Epithelial cell of proximal tubule (primary cell): Measurements from ENCODE around the gene SEMA4F. TPM values are rescaled to one million over a fixed set of nuclear protein-coding genes. Genes with fewer than 3 reads are reported as not detected.
"Not testable (repeated sequence)": the region's sequence is repeated elsewhere in the genome, so short reads cannot be mapped to it uniquely, and the experiment has no call there.

Source experiments
- DNase-seq: peaks from one replicate; pipeline ENCODE4 v3.0.0-alpha.2; 2011; ENCODE audit warnings: low read depth
- H3K4me3 ChIP-seq: 2 replicates; pipeline ENCODE4 v1.5.1; 2011; ENCODE audit warnings: low read depth, mild to moderate bottlenecking, low read length
- total RNA-seq: library from RNA; depleted of rRNA; stranded (reverse); fragments of >200 nt; gene quantifications from 2 replicates; pipeline ENCODE4 v1.2.3, GENCODE V29; 2015
- TF ChIP-seq, protein P1 (sequence below): conservative IDR thresholded peaks from 2 replicates; pipeline ENCODE4 v1.5.1; 2012; ENCODE audit warnings: low read depth, mild to moderate bottlenecking, low read length

The SEMA4F gene
- total RNA-seq, 1 donor from 2014 or later: 13.8 TPM

DNA sequence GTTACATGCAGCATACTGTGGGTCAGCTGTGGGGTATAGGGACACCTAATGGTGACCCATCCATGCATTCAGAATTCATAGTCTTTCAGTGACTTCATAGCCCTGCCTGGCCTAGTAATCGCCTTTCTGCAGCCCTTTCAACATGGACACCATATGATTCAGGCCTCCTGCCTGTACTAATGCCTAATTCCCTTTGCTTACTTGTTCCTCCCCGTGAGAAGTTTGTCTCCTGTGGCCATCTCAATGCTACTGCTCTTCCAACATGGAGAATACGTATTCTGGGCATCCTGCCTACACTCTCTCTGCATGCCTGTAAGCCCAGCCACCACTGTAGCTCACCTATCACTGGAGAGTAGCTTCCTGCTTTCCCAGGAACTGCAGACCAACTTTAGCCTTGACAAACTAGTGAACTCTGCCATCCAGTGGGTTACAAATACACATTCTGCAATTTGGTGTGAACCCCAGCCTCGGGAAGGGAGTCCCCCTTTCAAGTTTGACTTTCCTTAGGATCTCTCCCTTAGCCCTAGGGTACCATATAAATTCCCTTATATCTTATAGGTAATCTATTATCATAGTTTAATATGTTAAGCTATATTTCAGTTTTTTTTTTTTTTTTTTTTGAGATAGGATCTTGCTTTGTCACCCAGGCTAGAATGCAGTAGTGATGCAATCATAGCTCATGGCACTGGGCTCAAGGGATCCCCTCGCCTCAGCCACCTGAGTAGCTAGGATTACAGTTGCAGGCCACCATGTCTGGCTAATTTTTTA, 28.2 kb upstream of the SEMA4F start:
- no peak overlapping the region for H3K4me3 ChIP-seq
- DNase-seq: no peak
- TF ChIP-seq, protein P1, sequence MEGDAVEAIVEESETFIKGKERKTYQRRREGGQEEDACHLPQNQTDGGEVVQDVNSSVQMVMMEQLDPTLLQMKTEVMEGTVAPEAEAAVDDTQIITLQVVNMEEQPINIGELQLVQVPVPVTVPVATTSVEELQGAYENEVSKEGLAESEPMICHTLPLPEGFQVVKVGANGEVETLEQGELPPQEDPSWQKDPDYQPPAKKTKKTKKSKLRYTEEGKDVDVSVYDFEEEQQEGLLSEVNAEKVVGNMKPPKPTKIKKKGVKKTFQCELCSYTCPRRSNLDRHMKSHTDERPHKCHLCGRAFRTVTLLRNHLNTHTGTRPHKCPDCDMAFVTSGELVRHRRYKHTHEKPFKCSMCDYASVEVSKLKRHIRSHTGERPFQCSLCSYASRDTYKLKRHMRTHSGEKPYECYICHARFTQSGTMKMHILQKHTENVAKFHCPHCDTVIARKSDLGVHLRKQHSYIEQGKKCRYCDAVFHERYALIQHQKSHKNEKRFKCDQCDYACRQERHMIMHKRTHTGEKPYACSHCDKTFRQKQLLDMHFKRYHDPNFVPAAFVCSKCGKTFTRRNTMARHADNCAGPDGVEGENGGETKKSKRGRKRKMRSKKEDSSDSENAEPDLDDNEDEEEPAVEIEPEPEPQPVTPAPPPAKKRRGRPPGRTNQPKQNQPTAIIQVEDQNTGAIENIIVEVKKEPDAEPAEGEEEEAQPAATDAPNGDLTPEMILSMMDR: no peak

DNA sequence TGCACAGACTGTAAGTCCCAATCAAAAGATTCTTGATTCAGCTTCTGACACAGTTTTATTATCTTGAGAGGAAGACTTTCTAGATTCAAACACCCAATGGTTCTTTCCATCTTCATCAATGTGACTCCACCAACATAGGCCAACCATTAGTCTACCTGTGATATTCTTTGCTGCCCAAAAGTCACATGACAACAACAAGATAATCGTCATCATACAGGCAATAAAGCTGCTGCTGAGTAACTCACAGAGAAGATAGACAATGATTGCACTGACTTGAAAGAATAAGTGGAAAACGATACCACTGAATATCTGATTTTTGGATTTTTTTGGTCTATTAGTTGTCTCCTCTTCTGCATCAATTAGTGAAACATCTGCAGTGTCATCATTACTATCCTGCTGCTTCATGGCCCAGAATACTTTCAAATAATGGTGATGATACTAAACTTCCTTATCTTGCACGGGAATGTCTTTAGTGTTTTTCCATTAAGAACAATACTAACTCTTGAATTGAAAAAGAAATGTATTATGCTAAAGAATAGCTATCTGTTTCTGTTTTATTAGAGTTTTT, 25.4 kb upstream of the SEMA4F start:
- no peak for DNase-seq
- TF ChIP-seq, protein P1: no peak
- H3K4me3 ChIP-seq: no peak overlapping the region

DNA sequence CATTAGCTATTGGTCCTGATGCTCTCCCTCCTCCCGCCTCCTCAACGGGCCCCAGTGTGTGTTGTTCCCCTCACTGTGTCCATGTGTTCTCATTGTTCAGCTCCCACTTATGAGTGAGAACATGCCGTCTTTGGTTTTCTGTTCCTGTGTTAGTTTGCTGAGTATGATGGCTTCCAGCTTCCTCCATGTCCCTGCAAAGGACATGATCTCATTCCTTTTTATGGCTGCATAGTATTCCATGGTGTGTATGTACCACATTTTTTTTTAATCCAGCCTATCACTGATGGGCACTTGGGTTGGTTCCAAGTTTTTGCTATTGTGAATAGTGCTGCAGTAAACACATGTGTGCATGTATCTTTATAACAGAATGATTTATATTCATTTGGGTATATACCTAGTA, 23.6 kb upstream of the SEMA4F start:
- not testable (repeated sequence) for DNase-seq, H3K4me3 ChIP-seq

DNA sequence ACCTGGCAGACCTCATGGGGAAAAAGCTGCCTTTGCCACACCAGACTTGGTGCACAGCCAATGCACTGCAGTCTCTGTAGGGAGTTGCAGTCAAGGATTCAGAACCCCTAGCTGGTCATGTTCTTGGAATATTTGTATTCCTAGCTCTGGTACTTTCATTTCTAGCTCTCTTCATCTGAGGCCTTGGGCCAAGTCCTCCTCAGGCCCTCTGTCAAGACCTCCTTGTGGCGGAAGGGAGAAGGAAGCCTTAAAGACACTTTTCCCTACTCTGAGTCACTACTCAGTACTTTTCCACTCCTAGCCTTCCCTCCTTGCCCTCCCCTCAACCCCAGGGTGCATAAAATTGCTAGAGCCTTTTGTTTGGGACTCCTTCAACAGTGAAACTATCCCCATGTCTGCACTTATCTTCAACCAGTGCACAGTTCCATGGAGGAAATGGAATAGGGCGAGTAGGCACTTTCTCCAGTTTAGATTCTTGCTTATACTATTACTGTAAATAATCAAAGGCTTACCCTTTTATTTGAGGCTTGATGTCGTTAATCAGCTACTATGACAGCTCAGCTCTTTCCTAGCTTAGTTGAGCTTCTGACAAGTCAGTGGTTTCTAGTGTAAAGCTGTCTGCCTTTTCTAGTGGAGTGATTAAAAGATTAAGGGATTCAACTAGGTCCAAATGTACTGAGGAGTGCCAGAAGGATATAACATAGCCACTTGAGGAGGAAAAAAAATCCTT, 21.7 kb upstream of the SEMA4F start:
- no peak overlapping the region for H3K4me3 ChIP-seq
- no peak for DNase-seq
- TF ChIP-seq, protein P1: peak; percentile 27

DNA sequence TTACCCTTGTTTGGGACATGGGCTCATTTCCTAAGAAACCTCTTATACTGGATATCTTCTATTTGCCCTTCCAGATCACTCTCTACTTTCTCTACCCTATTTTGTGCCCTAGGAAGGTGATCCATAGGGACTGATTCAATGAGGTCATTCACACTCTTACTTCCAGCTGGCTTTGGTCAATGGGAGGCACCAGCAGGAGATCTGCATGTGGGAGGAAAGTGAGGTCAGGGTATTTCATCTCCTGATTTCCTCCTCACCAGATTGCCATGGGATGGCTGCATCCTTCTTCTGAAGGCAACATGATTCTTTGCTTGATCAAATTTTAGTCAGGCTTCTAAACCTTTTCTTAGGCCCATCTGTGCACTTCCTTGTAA, 21.1 kb upstream of the SEMA4F start:
- DNase-seq: no peak
- H3K4me3 ChIP-seq: no peak overlapping the region
- TF ChIP-seq, protein P1: no peak

DNA sequence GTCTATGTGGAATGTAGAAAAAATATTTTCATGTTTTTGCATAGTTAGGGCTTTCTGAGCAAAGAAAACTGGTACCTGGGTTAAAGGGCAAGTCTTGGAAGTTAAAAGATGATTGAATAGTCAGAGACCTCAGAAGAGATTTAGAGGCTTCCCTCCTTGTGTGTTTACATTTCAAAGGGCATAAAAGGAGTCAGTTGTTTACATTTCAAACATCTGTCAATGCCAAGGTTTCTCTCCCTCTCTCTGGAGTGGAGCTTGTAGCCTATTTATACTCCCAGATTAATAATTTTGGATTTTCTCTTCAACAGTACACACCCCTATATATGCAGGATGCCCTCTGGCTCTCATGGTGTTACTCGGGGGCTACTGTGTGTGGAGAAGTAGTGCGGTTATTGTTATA, 14.5 kb upstream of the SEMA4F start:
- no peak overlapping the region for H3K4me3 ChIP-seq
- DNase-seq: no peak
- TF ChIP-seq, protein P1: no peak

DNA sequence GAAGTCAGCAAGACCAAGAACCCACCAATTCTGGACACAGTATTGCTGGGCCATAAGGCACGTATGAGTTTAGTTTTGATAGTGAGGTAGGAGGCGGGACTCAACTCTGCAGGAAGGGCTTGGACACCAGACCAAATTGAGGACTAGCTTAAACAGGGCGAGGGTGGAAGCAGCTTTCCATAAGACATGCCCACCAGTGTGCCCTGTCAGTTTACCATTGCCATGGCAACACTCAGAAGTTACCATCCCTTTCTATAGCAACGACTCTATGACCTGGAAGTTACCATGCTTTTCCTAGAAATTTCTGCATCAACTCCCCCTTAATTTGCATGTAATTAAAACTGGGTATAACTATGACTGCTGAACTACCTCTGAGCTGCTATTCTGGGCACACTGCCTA, 8.7 kb upstream of the SEMA4F start:
- DNase-seq: no peak
- H3K4me3 ChIP-seq: no peak overlapping the region
- TF ChIP-seq, protein P1: no peak
